ENCODE results near the gene RAI1.

- TF ChIP-seq CTCF (IDR thresholded peaks at IDR 0.05) (no peak), EP300 (IDR thresholded peaks at IDR 0.05) (no peak)
Observed at GRCh38 chr17:17682293-17682736, 1.1 kb downstream of the RAI1 start.

Measured in ovary (tissue), 3 donors.